Fibroblast of skin of scalp (primary cell): ENCODE measurements around the gene RSPH3.
"Not testable (repeated sequence)": the region's sequence is repeated elsewhere in the genome, so short reads cannot be mapped to it uniquely, and the experiment has no call there.

ENCODE experiments used
- DNase-seq: peaks from one replicate; pipeline ENCODE4 v3.0.0-alpha.2; 2013

Gene RSPH3

GRCh38 chr6:159023893-159024292, 23.9 kb upstream of the RSPH3 start:
- no peak for DNase-seq

DNA sequence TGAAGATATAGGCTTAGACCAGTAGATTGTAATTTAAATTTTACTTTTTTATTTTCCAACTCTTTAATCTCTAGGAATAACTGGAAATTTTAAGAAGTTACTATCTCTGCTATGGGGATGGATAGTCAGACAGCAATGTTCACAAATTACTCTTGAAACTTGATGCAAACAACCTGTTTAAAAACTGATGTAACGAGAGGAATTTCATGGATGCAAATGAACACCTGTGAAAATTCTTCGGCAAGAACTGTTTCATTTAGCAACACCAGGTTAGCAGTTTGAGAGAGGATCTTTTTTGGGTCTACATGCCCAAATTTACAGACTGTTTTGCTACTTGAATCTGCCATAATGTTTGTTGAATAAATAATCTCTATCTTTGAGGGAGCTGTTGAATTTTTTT, 20.0 kb upstream of the RSPH3 start:
- no peak for DNase-seq

- no peak for DNase-seq
These were observed 18.0 kb upstream of the RSPH3 start for GRCh38 chr6:159017757-159018559.

DNA sequence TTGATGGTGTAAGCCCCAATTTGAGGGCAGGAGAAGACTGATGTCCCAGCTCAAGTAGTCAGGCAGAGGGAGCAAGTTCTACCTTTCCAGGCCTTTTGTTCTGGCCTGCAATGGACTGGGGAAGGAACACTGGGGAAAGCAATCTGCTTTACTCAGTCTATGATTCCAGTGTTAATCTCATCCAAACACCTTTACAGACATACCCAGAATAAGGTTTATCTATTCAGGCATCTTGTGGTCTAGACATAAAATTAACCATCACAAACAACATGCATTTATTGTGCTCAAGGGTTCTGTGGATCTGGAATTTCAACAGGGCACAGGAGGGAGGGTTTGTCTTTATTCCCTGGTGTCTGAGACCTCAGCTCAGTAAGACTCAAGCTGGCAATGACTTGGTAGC, 14.4 kb upstream of the RSPH3 start:
- DNase-seq: no peak

- DNase-seq: no peak
These were observed 13.2 kb upstream of the RSPH3 start for GRCh38 chr6:159013229-159013628.

- DNase-seq: peak; percentile 17
These were observed 12.2 kb upstream of the RSPH3 start for GRCh38 chr6:159012201-159012600.

DNA sequence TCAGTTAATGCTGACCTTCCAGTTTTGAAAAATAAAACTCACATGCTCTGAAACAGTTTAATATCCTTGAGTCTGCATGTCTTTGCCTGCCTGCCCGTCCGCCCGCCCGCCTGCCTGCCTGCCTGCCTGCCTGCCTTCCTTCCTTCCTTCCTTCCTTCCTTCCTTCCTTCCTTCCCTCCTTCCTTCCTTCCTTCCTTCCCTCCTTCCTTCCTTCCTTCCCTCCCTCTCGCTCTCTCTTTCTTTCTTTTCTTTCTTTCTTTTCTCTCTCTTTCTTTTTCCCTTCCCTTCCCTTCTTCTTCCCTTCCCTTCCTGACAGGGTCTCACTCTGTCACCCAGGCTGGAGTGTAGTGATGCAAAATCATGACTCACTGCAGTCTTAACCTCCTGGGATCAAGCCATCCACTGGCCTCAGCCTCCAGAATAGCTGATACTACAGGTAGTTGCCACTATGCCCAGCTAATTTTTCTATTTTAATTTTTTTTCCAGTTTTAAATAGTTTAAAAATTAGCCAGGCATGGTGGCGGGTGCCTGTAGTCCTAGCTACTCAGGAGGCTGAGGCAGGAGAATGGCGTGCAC, 10.1 kb upstream of the RSPH3 start:
- peak; percentile 12 for DNase-seq

- peak; percentile 16 for DNase-seq
These were observed 8.8 kb upstream of the RSPH3 start for GRCh38 chr6:159008656-159009288.

GRCh38 chr6:159007510-159007909, 7.5 kb upstream of the RSPH3 start:
- DNase-seq: no peak

DNA sequence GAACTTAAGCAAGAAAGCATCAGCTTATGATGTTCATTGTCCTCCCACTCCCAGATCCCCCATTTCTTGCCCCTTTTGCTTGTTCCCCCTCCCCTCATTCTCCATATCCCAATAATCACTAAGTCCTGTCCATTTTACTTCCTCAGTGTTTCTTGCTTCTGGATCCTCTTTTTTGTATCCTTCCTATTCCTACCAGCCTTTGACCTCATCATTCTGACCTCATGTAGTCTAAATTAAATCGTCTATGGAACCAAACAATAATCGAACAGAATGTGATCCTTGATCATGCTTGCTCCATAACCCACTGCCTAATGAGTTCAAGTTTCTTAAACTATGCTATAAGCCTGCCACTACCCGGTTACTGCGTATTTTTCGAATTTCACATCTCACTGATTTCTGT, 5.4 kb upstream of the RSPH3 start:
- no peak for DNase-seq

GRCh38 chr6:159004592-159004991, 4.6 kb upstream of the RSPH3 start:
- no peak for DNase-seq

DNA sequence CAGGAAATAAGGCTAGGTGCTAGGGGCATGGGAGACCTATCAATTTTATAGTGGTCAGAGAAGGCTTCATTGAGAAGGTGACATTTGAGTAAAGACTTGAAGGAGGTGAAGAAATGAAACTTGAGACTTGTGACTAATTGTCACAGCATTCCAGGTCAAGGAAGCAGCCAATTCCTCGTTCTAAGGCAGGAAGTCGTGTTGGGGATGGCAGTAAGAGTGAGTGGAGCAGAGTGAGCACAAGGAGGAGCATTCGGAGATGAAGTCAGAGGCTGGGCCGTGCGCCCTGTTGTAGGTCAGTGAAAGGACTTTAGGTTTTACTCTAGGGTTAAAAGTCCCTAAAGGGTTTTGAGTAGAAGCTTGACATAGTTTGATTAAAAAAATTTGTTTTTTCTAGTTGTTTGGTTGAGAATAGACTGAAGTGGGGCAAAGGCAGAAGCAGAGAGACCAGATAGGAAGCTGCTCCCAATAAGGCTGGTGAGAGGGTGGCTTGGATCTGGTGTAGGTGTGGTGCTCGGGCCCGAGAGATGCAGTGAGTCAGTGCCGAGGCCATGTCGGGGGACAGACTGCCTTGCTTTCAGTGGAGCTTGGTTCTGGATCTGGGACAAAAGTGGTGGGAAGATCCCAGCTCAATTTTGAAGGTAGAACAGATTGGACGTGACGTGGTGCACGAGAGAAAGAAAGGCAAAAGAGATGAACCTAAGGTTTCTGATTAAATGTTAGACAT, 2.6 kb upstream of the RSPH3 start:
- peak; percentile 27 for DNase-seq

- no peak for DNase-seq
These were observed 792 bp downstream of the RSPH3 start for GRCh38 chr6:158999154-158999665.

- DNase-seq: no peak
These were observed 3.1 kb downstream of the RSPH3 start for GRCh38 chr6:158996856-158997255.

DNA sequence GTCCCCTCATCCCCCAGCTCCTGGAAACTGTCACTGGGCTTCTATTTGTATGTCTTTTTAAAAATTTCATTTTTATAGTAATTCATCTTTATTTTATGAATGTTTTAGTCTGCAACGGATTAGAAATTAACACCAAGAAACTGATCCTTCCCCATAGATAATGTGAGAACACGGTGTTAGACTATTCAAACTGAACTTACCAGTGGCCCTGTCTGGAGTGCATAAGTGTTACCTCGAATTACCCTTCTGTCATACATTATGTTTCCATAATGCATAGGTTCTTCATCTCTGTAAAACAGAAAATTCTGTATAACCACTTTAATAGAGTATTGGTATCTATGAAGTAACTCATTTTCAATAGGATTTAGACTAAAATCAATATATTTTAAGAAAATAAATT, 6.4 kb downstream of the RSPH3 start:
- no peak for DNase-seq

DNA sequence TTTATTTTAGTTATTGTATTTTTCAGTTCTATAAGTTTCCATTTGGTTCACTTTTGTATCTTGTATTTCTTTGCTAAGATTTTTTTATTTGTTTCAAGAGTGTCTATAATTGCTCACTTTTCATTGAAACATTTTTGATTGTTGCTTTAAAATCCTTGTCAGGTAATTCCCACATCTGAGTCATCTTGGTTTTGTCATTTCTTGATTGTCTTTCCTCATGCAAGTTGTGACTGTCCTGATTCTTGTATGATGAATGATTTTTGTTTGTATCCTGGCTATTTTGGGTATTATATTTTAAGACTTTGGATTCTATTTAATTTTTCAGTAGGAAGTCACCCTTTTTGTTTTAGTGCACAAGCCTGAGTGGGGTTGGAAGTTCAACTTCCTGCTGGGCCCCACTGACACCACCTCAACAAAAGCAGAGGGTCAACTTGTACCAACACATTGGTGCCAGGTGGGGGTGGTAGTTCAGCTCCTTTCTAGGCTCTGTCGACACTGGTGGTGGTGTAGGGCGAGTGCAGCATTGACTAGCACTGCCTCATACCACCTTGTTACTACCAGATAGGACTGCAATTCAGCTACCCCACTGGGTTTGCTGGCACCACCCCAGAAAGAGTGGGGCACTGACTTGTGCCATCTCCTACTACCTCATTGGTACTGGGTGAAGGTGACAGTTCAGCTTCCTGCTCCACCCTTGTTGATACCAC, 8.8 kb downstream of the RSPH3 start:
- DNase-seq: no peak

- not testable (repeated sequence) for DNase-seq
These were observed 10.3 kb downstream of the RSPH3 start for GRCh38 chr6:158989711-158990110.

GRCh38 chr6:158988477-158988876, 11.5 kb downstream of the RSPH3 start:
- no peak for DNase-seq

GRCh38 chr6:158987657-158988056, 12.3 kb downstream of the RSPH3 start:
- DNase-seq: no peak

DNA sequence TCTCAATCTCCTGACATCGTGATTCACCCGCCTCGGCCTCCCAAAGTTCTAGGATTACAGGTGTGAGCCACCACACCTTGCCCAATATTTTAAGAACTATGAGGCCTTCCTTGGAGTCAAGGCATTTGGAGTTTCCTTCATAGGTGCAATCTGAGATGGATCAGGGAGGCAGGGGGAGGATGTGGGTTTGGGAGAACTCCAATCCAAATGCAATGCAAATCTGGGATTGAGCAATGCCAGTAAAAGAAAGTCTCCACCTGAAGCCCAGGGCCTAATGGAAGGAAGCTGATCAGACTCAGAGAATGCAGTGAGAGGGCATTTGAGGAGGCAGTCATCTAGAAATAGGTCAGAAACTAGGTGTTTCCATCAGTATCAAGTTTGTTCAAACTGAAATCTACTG, 21.2 kb downstream of the RSPH3 start:
- DNase-seq: no peak

- DNase-seq: no peak
These were observed 22.6 kb downstream of the RSPH3 start for GRCh38 chr6:158977382-158977781.
